Esophagus squamous epithelium (tissue), 5 donors: ENCODE results near the gene C20orf141. TPM values are rescaled to one million over a fixed set of nuclear protein-coding genes. Genes with fewer than 3 reads are reported as not detected.

Experiments used
- DNase-seq: peaks from one replicate; lab custom pipeline; 2025; lab: John Stamatoyannopoulos, UW
- H3K27ac ChIP-seq, 4 donors: fragments of 200-600 bp; sonication (generic); one replicate each; pipeline ENCODE4 v1.5.1; 2016 to 2019; ENCODE audit warnings: mild to moderate bottlenecking in 1 of 4
- H3K27me3 ChIP-seq, 4 donors: fragments of 200-600 bp; sonication (generic); 1 replicate in 3 of 4; 2 replicates in 1 of 4; pipeline versions ENCODE4 v1.5.1 to v1.6.0; 2017 to 2021; ENCODE audit warnings: antibody characterized with exemption in 1 of 4
- H3K36me3 ChIP-seq, 3 donors: fragments of 200-600 bp; sonication (generic); one replicate each; pipeline ENCODE4 v1.5.1; 2016 to 2019
- H3K4me1 ChIP-seq, 3 donors: fragments of 200-600 bp; sonication (generic); one replicate each; pipeline ENCODE4 v1.5.1; 2017 to 2019
- H3K4me3 ChIP-seq, 4 donors: fragments of 200-600 bp; sonication (generic); 1 replicate in 3 of 4; 2 replicates in 1 of 4; pipeline ENCODE4 v1.5.1; 2016 to 2019; ENCODE audit warnings: mild to moderate bottlenecking in 2 of 4, moderate library complexity in 1 of 4
- H3K9me3 ChIP-seq, 3 donors: fragments of 200-600 bp; sonication (generic); one replicate each; pipeline ENCODE4 v1.5.1; 2016 to 2019
- POLR2A ChIP-seq, 4 donors: fragments of 450-650 bp; IDR thresholded peaks; one replicate each; pipeline ENCODE4 v1.6.1; 2017; ENCODE audit warnings: antibody characterized with exemption in 4 of 4, mild to moderate bottlenecking in 4 of 4, moderate library complexity in 3 of 4
- WGBS, 2 donors: methylation state at CpG; one replicate each; pipeline ENCODE4 v1.1.5; 2018; 5-methylcytosine and 5-hydroxymethylcytosine counted together
- intact Hi-C: fragments of 100-400 bp; cut with DNase I; formaldehyde crosslinking; loops from one replicate; pipeline ENCODE4 v1.15.0; 2022
- total RNA-seq, 4 donors: library from RNA; depleted of rRNA; stranded (reverse); fragments of >200 nt; gene quantifications; one replicate each; pipeline ENCODE4 v1.1.0, GENCODE V29; 2016
- TF ChIP-seq, protein P1 (sequence below), 6 experiments: fragments of 450-650 bp in 4 of 6; fragments of 200-600 bp in 2 of 6; sonication (generic) in 2 of 6; IDR thresholded peaks; one replicate each; pipeline ENCODE4 v1.5.1; 2016 to 2019; ENCODE audit warnings: antibody characterized with exemption in 6 of 6, mild to moderate bottlenecking in 4 of 6, moderate library complexity in 4 of 6
- donor health status: DM: yes; HTN: yes; CAD: no.

The C20orf141 gene
- total RNA-seq, 4 donors from 2014 or later = not detected

DNA sequence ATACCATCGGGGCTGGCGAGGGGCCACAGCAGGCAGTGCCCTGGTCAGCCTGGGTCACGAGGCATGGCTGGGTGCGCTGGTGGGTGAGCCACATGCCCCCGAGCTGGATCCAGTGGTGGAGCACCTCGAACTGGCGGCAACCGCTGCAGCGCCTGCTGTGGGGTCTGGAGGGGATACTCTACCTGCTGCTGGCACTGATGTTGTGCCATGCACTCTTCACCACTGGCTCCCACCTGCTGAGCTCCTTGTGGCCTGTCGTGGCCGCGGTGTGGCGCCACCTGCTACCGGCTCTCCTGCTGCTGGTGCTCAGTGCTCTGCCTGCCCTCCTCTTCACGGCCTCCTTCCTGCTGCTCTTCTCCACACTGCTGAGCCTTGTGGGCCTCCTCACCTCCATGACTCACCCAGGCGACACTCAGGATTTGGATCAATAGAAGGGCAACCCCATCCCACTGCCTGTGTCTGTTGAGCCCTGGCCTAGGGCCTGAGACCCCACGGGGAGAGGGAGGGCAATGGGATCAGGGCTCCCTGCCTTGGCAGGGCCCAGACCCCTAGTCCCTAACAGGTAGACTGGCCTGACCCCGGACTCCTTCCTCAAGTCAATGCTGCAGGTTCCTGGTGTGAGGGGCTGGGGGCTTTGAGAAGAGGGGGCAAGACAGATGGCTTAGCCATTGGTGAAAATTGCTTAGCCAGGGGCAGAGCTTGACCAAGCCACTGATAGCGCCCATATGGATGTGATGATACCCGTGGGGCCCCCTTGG, 2.0 kb downstream of the C20orf141 start:
- no peak overlapping the region for H3K27ac ChIP-seq
- no peak for DNase-seq
- 80 to 86% methylated on average over 9 to 14 of the region's 20 CpGs for WGBS, 2 donors
- TF ChIP-seq, protein P1, sequence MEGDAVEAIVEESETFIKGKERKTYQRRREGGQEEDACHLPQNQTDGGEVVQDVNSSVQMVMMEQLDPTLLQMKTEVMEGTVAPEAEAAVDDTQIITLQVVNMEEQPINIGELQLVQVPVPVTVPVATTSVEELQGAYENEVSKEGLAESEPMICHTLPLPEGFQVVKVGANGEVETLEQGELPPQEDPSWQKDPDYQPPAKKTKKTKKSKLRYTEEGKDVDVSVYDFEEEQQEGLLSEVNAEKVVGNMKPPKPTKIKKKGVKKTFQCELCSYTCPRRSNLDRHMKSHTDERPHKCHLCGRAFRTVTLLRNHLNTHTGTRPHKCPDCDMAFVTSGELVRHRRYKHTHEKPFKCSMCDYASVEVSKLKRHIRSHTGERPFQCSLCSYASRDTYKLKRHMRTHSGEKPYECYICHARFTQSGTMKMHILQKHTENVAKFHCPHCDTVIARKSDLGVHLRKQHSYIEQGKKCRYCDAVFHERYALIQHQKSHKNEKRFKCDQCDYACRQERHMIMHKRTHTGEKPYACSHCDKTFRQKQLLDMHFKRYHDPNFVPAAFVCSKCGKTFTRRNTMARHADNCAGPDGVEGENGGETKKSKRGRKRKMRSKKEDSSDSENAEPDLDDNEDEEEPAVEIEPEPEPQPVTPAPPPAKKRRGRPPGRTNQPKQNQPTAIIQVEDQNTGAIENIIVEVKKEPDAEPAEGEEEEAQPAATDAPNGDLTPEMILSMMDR (IDR thresholded peaks at IDR 0.05) = no peak
- no peak for TF ChIP-seq POLR2A (IDR thresholded peaks at IDR 0.05)
- peaks cover 0 to 8% (median 0%) of the 10 kb centered on the region in 3 donors for H3K9me3 ChIP-seq
- no peak overlapping the region for H3K4me3 ChIP-seq
- H3K4me1 ChIP-seq = peaks cover 0 to 20% (median 5%) of the 10 kb centered on the region in 3 donors
- H3K27me3 ChIP-seq = peaks cover 5 to 63% (median 11%) of the 10 kb centered on the region in 4 donors
- no peaks in the 10 kb centered on the region for H3K36me3 ChIP-seq
- intact Hi-C loops = no loop called here

DNA sequence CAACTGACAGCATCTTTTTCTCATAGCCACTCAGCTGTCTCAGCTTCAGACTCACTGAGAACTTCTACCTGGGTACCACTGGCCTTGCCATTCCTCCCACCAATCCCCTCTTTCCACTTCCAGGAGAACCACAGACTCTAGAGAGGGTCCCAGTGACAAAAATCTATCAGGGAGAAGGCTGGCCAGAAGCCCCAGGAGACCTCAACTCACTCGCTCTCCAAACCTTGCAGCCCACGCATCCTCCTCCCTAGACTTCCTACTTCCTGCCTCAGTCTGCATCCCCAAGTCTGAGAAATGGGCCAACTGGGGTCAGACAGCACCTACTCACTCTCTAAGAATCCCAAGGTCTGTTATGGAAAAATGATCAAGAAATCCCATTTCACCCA, 2.5 kb downstream of the C20orf141 start:
- no peaks in the 10 kb centered on the region for H3K36me3 ChIP-seq
- H3K27ac ChIP-seq = no peak overlapping the region
- DNase-seq = no peak
- intact Hi-C loops = no loop called here
- 85 to 95% methylated on average over 2 of the region's 2 CpGs for WGBS, 2 donors
- peaks cover 0 to 20% (median 5%) of the 10 kb centered on the region in 3 donors for H3K4me1 ChIP-seq
- H3K9me3 ChIP-seq = peaks cover 0 to 2% (median 0%) of the 10 kb centered on the region in 3 donors
- TF ChIP-seq, protein P1 (IDR thresholded peaks at IDR 0.05) = no peak
- no peak for TF ChIP-seq POLR2A (IDR thresholded peaks at IDR 0.05)
- H3K4me3 ChIP-seq = no peak overlapping the region
- H3K27me3 ChIP-seq = peaks cover 5 to 63% (median 11%) of the 10 kb centered on the region in 4 donors

DNA sequence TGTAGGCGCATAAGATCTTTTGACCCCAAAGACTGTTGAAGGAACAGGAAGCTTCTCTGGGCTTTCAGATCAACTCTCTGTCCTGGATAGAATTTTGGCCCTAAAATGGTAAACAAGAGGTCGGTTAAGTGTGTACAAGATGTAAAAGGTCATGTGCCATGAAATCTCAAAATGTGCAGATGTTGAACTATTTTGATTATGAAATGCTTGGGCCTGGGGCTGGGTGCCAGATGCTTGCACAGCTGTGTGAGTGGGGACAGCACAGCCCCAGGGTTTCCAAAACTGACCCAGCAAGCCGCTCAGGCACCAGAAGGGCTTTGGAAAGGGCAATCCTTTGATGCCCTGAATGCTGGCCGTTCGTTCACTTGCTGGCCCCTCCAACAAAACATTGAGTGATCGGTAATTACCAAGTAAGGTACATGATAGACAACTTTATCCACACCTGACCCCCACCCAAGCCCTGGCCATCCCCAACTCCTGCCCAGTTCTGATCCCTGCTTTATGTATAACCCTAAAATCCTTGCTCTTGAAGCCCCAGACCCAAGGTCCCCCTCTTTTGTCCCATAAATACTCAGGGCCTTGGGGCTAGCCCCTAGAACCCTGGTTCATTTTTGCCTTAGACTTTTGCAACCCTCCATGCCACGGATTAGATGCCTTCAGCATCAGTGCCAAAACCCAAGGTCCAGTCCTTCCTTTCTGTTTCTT, 3.3 kb downstream of the C20orf141 start:
- Histone ChIP-seq H3K27ac (no peak overlapping the region), H3K4me3 (no peak overlapping the region), H3K36me3 (no peaks in the 10 kb centered on the region), H3K27me3 (peaks cover 5 to 57% (median 11%) of the 10 kb centered on the region in 4 donors), H3K9me3 (no peaks in the 10 kb centered on the region), H3K4me1 (peaks cover 0 to 20% (median 5%) of the 10 kb centered on the region in 3 donors)
- no peak for TF ChIP-seq POLR2A (IDR thresholded peaks at IDR 0.05)
- TF ChIP-seq, protein P1 (IDR thresholded peaks at IDR 0.05) = no peak
- intact Hi-C loops = no loop called here
- WGBS, 2 donors = 57 to 77% methylated on average over 7 of the region's 7 CpGs
- DNase-seq = no peak

DNA sequence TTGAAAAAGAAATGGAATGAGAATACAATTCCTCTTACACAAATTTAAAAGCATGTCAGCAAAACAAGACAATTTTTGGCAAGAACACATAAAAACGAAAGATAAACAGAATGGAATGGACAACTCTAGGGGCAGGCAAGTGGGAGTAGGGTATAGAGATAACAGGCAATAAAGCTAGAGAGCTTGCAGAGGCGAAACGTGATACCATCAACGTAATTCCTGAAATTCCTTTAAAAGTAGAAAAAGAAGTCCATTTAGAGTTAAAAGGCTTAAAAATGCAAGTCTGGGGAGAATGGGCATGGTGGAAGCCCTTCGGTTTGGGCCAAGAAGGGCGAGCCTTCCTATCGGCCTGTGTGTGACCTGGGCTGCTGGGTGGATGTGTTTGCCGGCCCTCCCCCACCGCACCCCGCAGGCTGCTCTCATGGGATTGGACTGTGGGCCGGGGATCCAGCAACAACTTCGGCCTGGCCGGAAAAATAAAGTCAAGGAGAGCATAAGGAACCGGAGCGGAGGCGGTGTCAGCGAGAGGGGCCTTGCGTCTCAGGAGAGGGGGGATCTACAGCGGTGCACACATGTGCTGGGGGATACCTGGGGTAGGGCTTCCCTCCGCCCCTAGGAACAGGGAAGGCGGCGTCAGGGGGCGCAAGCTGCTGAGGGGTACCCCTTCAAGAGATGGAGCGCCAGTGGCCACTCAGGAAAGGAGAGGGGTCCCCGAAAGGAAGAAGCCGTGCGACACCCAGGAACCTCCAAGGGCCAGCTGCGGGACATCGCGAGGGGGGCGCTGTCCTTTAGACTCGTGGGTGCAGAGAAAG, 5.5 kb downstream of the C20orf141 start:
- TF ChIP-seq, protein P1 (IDR thresholded peaks at IDR 0.05) = no peak
- no peak for TF ChIP-seq POLR2A (IDR thresholded peaks at IDR 0.05)
- no peak overlapping the region for H3K4me3 ChIP-seq
- no peaks in the 10 kb centered on the region for H3K9me3 ChIP-seq
- DNase-seq = no peak
- peaks cover 0 to 12% (median 2%) of the 10 kb centered on the region in 3 donors for H3K4me1 ChIP-seq
- intact Hi-C loops = no loop called here
- 53 to 56% methylated on average over 27 to 31 of the region's 32 CpGs for WGBS, 2 donors
- H3K27me3 ChIP-seq = peaks cover 5 to 52% (median 11%) of the 10 kb centered on the region in 4 donors
- no peaks in the 10 kb centered on the region for H3K36me3 ChIP-seq
- H3K27ac ChIP-seq = no peak overlapping the region
